Measurements from ENCODE around the gene CASS4.

DNA sequence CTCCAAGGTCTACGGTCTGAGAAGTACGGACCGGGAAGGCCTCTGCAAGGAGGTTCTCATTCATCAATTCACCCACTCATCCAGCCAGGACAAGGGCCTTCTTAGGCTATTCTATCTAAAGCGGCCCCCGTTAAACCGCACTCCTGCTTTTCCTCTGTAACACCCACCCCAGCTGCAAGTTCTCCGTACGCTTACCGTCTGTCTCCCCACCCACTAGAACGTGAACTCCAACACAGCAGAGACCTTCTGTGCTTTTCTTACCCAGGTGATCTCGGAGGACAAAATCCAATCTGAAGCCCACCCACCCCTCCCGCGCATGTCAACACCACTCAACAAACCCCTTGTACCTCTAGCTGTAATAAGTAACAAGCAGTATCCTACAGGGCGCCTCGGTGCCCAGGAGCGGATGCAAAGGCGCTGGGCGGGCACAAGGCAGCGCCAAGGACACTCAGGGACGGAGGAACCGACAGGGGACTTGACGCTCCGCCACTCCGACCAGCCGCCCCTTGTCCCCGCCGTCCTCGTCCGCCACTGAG, 20.4 kb upstream of the CASS4 start:
- TF ChIP-seq CTCF (IDR thresholded peaks at IDR 0.05; ENCODE audit: low read depth, low read length) (no peak), POLR2A (IDR thresholded peaks at IDR 0.05; ENCODE audit: extremely low read depth, insufficient read length) (no peak)
- TF ChIP-seq, protein P1, sequence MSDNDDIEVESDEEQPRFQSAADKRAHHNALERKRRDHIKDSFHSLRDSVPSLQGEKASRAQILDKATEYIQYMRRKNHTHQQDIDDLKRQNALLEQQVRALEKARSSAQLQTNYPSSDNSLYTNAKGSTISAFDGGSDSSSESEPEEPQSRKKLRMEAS (IDR thresholded peaks at IDR 0.05; ENCODE audit: low read depth, low read length), result no peak

All from NB4 (cell line).